Hematopoietic multipotent progenitor cell treated with erythropoietin and hydrocortisone succinate and interleukin-3 and kit ligand, for 4 days (in vitro differentiated cells): ENCODE measurements around the gene PRR14.
"Not testable (repeated sequence)": the region's sequence is repeated elsewhere in the genome, so short reads cannot be mapped to it uniquely, and the experiment has no call there.

Experiments
- DNase-seq: peaks from one replicate; pipeline ENCODE4 v3.0.0-alpha.2; 2015

The PRR14 gene

DNA sequence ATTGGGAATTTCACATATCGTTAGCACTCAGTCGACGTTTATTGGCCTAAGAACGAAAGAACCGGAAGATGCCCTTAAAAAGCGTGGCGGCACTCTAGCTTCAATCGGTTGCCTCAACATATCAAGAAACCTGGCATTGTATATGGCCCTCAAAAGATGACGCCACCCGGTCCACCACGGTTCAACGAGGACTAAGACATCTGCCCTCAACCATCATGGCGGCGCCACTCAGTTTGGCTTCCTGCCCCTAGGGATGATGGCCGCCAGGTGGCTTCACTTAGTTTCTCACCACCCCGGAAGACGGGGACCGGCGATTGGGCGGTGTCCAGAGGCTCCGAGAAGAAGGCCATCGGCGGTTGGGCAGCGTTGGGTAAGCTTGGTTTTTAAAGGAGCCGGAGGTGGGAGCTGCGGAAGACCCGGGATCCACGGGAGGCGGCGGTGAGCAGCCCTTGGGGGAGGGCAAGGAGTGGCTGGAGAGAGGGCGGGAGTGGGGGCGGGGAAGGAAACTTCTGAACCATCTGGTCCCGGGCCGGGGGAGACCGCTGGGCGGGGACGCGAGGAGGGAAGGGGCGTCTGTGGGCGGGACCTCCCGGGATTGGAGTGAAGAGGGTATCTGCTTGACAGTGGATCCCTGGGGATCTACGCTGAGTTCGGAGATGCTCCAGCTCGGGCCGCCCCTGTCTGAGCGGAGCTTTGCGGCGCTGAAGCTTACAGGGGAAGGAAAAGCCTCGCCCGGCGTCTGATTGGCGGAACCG, at the start of gene PRR14:
Gene PRR14 (plus strand): TSS at position 592 of the 755 bp plus-strand sequence. CDS start 686 bp downstream, outside the sequence.
- peak; percentile 100 for DNase-seq

GRCh38 chr16:30601966-30602365, 48.8 kb upstream of the PRR14 start:
- no peak for DNase-seq

GRCh38 chr16:30602616-30603277, 48.0 kb upstream of the PRR14 start:
- DNase-seq: no peak

DNA sequence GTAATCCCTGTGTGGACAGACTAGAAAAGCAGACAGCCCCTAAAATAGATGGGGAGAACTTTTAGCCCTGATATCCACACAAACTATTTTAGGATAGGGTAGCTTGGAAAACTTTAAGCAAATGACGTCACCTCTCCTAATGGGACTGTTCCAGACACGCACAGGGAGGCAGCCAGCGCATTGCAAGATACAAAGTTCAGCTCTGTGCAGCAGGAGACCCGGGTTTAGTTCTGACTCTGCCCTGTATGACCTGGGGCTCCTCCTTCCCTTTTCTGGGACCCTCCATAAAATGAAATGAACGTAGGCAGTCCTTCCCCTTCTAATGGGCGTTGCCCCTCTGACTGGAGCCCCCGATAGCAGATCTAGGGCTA, 46.8 kb upstream of the PRR14 start:
- no peak for DNase-seq

GRCh38 chr16:30604316-30604947, 46.3 kb upstream of the PRR14 start:
- no peak for DNase-seq

GRCh38 chr16:30605158-30605557, 45.6 kb upstream of the PRR14 start:
- no peak for DNase-seq

DNA sequence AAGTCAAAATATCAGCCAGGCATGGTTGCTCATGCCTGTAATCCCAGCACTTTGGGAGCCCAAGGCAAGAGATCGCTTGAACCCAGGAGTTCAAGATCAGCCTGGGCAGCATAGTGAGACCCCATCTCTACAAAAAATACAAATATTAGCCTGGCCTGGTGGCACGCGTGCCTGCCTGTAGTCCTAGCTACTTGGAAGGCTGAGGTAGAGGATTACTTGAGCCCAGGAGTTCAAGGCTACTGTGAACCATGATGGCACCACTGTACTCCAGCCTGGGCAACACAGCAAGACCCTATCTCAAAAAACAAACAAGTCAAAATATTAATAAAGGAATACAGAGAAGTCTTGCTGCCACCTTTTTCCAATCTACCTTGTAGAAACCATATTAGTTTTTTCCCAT, 44.8 kb upstream of the PRR14 start:
- no peak for DNase-seq

GRCh38 chr16:30609002-30609925, 41.5 kb upstream of the PRR14 start:
- DNase-seq: peak; percentile 71

DNA sequence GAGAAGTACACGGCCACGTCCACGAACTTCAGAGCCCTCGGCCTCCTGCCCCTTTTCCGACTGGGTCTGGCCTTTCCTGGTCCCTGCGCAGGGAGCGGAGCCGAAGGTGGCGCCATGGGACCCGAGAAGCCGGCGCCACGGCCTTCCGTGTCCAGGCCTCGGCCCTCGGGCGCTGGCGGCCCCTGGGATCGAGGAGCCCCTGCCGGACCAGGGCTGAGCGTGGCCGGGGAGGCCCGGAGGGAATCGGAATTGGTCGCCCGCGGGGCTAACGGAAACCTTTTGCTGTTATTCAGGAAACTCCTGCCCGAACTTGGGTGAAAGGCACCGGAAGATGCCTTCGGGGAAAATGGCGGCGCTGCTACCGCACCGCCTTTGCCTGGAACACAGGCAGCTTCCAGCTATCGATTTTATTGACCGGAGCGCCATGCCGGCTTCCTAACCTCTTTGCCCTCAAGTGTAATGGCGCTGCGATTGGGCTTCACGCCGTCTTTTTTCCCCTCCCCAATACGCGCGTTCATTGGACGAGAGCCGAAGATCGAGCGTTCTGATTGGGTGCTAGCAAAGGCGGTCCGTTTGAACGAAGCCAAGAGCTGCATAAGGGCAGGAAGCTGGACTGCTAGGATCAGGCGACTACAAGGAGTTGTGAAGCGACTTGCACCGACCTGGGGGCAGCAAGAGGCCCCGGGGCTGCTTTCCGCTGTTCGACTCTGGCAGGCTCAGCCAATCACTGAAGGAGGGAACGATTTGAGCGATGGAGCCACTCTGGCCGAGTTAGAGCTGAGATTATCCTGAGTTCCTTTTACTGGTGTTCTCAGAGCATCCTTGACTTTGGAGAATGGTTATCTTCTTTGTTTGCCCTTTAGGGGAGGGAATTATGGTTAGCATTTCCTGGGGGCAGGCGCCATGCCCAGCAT, 40.6 kb upstream of the PRR14 start, which contains the start of gene ZNF689:
Gene ZNF689 (minus strand): TSS at position 464 of the 914 bp plus-strand sequence. CDS start 348 bp downstream, at position 116.
- DNase-seq: peak; percentile 98

- DNase-seq: peak; percentile 78
These were observed 35.2 kb upstream of the PRR14 start for GRCh38 chr16:30615358-30616091.

DNA sequence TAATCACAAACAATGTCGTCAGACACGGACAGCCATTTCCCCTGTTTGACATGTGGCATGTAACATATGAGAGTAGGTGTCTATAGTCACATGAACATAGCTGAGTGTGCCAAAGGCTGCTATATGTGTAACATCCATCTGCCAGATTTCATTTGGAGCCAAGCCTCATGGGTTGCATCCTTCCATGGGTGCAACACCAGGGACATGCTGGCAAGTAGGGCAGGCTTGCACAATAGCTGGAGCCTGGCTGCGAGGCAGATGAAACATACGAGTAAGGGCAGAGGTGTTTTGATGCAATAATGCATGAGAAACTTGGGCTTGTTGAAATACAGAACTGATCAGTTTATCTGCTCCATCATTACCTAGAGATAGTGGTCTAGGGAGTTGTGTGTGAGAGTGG, 31.6 kb upstream of the PRR14 start:
- DNase-seq: peak; percentile 38

DNA sequence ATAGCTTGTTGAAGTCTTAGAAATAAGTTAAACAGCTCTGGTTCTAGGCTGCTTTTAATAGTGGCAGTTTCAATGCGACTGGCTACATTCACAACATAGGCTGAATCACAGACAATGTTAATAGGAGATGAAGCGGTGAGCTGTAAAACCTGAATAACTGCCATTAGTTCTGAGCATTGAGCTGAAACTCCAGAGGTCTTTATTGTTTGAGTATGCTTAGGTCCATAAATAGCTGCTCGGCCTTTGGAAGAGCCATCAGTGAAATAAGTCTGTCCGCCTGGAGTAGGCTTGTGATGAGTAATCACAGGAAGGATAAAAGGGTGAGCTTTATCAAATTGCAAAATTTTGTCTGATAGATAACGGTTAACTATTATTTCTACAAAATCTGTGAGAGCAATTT, 31.1 kb upstream of the PRR14 start:
- DNase-seq: no peak

GRCh38 chr16:30620169-30620568, 30.6 kb upstream of the PRR14 start:
- DNase-seq: no peak

DNA sequence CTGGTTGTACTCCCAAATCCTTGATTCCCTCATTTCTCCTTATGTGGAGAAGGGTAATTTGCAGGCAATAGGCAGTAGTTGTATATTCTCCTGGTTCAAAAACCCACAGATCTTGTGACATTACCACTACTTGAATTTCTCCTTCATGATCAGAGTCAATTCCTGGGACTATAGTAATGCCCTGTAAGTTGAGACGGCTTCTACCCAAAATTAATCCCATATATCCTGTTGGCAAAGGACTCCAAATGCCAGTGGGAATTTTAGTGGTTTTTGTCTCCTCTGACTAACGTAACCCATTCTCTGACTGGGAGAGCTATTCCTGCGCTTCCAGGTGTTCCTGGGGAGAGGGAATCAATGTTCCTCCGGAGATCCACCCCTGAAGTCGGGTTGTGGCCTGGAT, 29.0 kb upstream of the PRR14 start:
- no peak for DNase-seq

DNA sequence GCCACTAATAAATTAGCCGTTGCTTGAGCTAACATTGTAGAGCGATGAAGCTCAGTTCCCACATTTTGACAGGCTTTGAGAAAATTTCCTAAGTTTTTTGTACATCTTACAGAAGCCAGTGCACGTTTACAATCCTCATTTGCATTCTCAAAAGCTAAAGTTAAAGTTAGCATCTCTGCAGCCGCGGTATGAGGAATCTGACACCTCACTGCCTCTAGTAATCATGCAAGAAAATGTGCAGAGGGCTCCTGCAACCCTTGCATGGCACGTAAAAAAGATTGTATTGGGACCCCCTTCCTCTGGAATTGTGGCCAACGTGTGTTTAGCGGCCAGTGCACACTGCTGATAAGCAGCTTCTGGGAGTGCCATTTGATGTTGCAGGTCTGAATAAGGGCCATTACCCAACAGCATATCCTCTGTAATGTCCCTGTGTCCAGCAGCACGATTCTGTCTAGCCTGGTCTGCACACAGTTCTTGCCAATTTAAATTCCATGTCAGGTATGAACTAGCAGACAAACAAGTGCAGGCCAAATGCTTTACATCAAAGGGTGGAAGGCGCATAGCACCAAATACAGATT, 28.2 kb upstream of the PRR14 start:
- DNase-seq: peak; percentile 22

DNA sequence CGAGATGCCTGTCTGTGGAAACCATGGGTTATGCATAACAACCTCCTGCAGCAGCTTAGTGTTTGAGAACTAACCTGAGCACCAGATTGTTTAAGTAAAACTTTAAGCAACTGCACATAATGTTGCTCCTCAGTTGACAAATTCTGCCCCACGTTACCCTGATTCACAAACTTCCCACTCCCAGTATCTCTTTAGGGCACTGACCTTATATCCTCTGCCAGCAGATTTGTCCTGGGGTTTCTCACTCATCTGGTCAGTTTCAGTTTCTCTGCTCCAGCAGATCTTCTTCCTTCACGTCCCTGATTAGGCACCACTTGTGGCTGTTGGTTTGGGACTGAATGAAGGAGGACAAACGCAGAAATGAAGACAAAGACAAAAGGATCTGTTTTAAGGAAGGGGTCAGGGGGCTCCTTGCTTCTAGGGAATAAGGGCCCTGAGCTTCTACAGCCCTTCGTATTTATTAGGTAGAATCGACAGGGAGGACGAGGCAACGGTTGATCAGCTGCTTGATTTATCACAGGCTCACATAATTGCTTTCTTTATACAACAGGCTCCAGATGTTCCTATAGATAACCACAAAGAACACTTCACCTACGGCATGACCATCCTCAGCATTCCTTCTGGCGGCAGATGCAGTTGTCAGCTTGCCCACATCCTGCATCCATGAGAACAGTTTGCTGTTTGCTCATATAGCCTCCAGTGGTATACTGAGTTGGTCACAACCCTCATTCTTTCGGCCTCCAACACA, 27.1 kb upstream of the PRR14 start:
- DNase-seq: peak; percentile 20

DNA sequence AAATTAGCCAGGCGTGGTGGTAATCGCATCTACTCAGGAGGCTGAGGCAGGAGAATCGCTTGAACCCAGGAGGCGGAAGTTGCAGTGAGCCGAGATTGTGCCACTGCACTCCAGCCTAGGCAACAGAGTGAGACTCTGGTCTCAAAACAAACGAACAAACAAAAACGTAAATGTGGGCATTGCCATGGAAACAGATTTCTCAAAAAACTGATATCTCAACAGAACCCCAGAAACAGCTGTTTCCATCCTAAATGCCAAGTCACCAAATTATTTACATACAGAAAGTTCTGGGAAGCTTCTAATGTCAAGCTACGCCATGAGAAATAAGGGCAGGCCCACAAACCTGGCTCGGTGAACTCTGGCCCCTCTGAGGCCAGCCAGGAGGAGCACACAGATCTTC, 24.5 kb upstream of the PRR14 start:
- peak; percentile 47 for DNase-seq

- DNase-seq: peak; percentile 92
These were observed 21.9 kb upstream of the PRR14 start for GRCh38 chr16:30628628-30629540.

DNA sequence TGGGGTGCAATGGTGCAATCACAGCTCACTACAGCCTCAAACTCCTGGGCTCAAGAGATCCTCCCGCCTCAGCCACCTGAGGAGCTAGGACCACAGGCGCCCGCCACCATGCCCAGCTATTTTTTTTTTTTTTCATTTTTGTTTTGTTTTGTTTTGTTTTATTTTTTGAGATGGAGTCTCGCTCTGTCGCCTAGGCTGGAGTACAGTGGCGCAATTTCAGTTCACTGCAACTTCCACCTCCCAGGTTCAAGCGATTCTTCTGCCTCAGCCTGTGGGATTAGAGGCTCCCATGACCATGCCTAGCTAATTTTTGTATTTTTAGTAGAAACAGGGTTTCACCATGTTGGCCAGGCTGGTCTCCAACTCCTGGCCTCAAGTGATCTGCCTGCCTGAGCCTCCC, 18.3 kb upstream of the PRR14 start:
- DNase-seq: not testable (repeated sequence)
